ENCODE measurements around the gene CDH4. TPM values are rescaled to one million over a fixed set of nuclear protein-coding genes. Genes with fewer than 3 reads are reported as not detected.

Gene CDH4
- polyA plus RNA-seq, 1 donor (not counting 4 experiments of a cell fraction or from before 2014, with no cell fraction given) = 2.2 TPM

DNA sequence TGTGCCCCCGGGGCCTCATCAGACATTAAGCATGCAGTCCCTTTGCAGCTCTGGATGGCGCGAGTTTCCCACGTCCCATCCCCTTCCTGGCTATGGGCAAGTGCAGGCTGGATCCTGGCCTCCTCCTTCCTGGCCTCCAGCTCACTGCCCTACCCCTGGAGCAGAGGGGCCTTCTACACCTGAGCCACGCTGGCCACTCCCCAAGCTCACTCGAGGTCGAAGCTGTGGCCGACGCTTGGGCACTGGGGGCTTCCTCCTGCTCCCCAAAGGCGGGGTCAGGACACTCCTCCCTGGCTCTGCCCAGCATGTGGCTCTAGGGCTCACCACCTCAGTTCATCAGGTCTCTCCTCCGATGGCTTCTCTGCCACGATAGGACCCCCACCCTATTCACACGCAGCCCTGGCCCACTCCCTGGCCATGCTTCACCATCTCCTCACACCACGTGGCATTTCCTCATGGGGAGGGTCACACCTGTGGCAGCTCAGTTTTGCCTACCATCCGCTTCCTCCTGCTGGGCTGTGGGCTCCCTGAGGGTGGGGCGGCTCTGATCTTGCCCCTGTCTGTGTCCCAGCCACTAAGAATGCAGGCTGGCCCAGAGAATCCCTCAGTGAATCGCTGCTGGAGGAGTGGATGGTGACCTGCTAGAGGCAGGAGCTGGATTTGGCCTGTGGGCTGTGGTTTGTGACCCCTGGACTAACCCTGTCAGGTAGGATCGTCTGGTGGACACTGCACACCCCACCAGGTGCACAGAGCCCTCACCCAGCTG lies 532.9 kb downstream of the CDH4 start:
- dilution Hi-C loops (cut with MboI; ENCODE audit: extremely low pct_ligation_motif_present, low sequenced_read_pairs) = no loop called here
- no peak overlapping the region for H3K4me2 ChIP-seq (ENCODE audit: control insufficient read depth, extremely low read depth, insufficient read depth, low read depth, low read length)
- H3K9ac ChIP-seq (ENCODE audit: control insufficient read depth, extremely low read depth, insufficient read depth, low read length) = no peak overlapping the region

DNA sequence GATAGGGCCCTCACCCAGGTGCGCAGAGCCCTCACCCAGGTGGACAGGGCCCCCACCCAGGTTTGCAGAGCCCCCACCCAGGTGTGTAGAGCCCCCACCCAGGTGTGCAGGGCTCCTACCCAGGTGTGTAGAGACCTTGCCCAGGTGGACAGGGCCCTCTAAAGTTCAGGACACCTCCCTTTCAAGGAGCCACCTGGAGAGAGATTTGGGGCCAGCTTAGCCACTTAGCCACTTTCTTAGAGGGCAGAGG lies 533.4 kb downstream of the CDH4 start:
- Histone ChIP-seq H3K9ac (ENCODE audit: control insufficient read depth, extremely low read depth, insufficient read depth, low read length) (no peak overlapping the region), H2AFZ (ENCODE audit: control insufficient read depth, low read length) (no peak overlapping the region)
- dilution Hi-C loops (cut with MboI; ENCODE audit: extremely low pct_ligation_motif_present, low sequenced_read_pairs) = no loop called here

More for the DNA sequence above, 532.9 kb downstream of the CDH4 start:
- H2AFZ ChIP-seq (ENCODE audit: control insufficient read depth, low read length) = no peak overlapping the region
- H3K27ac ChIP-seq (ENCODE audit: control insufficient read depth, insufficient read depth, low read length) = no peak overlapping the region
- H4K20me1 ChIP-seq (ENCODE audit: control insufficient read depth, extremely low read depth, insufficient read depth, low read length) = peaks cover 12% of the 10 kb centered on the region
- peaks cover 18% of the 10 kb centered on the region for H3K4me1 ChIP-seq (ENCODE audit: control insufficient read depth, extremely low read depth, insufficient read depth, low read length)
- no peaks in the 10 kb centered on the region for H3K36me3 ChIP-seq (ENCODE audit: control insufficient read depth in 2 of 2, extremely low read depth in 1 of 2, insufficient read depth in 2 of 2, low read length in 2 of 2)
- peaks cover 28% of the 10 kb centered on the region for H3K27me3 ChIP-seq (ENCODE audit: control insufficient read depth, extremely low read depth, insufficient read depth, low read length)
- DNase-seq (ENCODE audit: low read depth, low spot score) (no peak), FAIRE-seq (no peak)
- H3K79me2 ChIP-seq (ENCODE audit: control insufficient read depth, insufficient read depth, low read length) = no peaks in the 10 kb centered on the region
- no peaks in the 10 kb centered on the region for H3K9me3 ChIP-seq (ENCODE audit: control insufficient read depth, low read depth, low read length)
- no peak overlapping the region for H3K4me3 ChIP-seq (ENCODE audit: control insufficient read depth in 2 of 3, extremely low read depth in 1 of 3, insufficient read depth in 2 of 3, low read depth in 1 of 3, low read length in 3 of 3)
- TF ChIP-seq, protein P1, sequence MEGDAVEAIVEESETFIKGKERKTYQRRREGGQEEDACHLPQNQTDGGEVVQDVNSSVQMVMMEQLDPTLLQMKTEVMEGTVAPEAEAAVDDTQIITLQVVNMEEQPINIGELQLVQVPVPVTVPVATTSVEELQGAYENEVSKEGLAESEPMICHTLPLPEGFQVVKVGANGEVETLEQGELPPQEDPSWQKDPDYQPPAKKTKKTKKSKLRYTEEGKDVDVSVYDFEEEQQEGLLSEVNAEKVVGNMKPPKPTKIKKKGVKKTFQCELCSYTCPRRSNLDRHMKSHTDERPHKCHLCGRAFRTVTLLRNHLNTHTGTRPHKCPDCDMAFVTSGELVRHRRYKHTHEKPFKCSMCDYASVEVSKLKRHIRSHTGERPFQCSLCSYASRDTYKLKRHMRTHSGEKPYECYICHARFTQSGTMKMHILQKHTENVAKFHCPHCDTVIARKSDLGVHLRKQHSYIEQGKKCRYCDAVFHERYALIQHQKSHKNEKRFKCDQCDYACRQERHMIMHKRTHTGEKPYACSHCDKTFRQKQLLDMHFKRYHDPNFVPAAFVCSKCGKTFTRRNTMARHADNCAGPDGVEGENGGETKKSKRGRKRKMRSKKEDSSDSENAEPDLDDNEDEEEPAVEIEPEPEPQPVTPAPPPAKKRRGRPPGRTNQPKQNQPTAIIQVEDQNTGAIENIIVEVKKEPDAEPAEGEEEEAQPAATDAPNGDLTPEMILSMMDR (optimal IDR thresholded peaks at IDR 0.05 in 1 of 3, IDR thresholded peaks at IDR 0.05 in 1 of 3, conservative IDR thresholded peaks at IDR 0.05 in 1 of 3; ENCODE audit: extremely low read depth in 1 of 3, insufficient read depth in 2 of 3, low read length in 3 of 3) = no peak
- TF ChIP-seq EZH2 (IDR thresholded peaks at IDR 0.05; ENCODE audit: low read length) = no peak
- no peaks in the 10 kb centered on the region for H3K9me1 ChIP-seq (ENCODE audit: control insufficient read depth, extremely low read depth, insufficient read depth, low read length)

More for the DNA sequence above, 533.4 kb downstream of the CDH4 start:
- H3K27me3 ChIP-seq (ENCODE audit: control insufficient read depth, extremely low read depth, insufficient read depth, low read length) = peaks cover 27% of the 10 kb centered on the region
- no peaks in the 10 kb centered on the region for H3K79me2 ChIP-seq (ENCODE audit: control insufficient read depth, insufficient read depth, low read length)
- H3K36me3 ChIP-seq (ENCODE audit: control insufficient read depth in 2 of 2, extremely low read depth in 1 of 2, insufficient read depth in 2 of 2, low read length in 2 of 2) = no peaks in the 10 kb centered on the region
- no peak overlapping the region for H3K27ac ChIP-seq (ENCODE audit: control insufficient read depth, insufficient read depth, low read length)
- H3K4me1 ChIP-seq (ENCODE audit: control insufficient read depth, extremely low read depth, insufficient read depth, low read length) = peaks cover 18% of the 10 kb centered on the region
- H3K9me3 ChIP-seq (ENCODE audit: control insufficient read depth, low read depth, low read length) = no peaks in the 10 kb centered on the region
- TF ChIP-seq EZH2 (IDR thresholded peaks at IDR 0.05; ENCODE audit: low read length) = no peak
- TF ChIP-seq, protein P1 (optimal IDR thresholded peaks at IDR 0.05 in 1 of 3, IDR thresholded peaks at IDR 0.05 in 1 of 3, conservative IDR thresholded peaks at IDR 0.05 in 1 of 3; ENCODE audit: extremely low read depth in 1 of 3, insufficient read depth in 2 of 3, low read length in 3 of 3) = no peak
- no peak overlapping the region for H3K4me2 ChIP-seq (ENCODE audit: control insufficient read depth, extremely low read depth, insufficient read depth, low read depth, low read length)
- DNase-seq (ENCODE audit: low read depth, low spot score) (no peak), FAIRE-seq (no peak)
- H4K20me1 ChIP-seq (ENCODE audit: control insufficient read depth, extremely low read depth, insufficient read depth, low read length) = peaks cover 12% of the 10 kb centered on the region
- H3K4me3 ChIP-seq (ENCODE audit: control insufficient read depth in 2 of 3, extremely low read depth in 1 of 3, insufficient read depth in 2 of 3, low read depth in 1 of 3, low read length in 3 of 3) = no peak overlapping the region
- no peaks in the 10 kb centered on the region for H3K9me1 ChIP-seq (ENCODE audit: control insufficient read depth, extremely low read depth, insufficient read depth, low read length)

All from keratinocyte (primary cell).